ENCODE results near the gene NMNAT2.
"Not testable (repeated sequence)": the region's sequence is repeated elsewhere in the genome, so short reads cannot be mapped to it uniquely, and the experiment has no call there.

Gene NMNAT2

GRCh38 chr1:183417772-183418491 lies at the start of gene NMNAT2:
Gene NMNAT2 (minus strand): TSS chr1:183418380. CDS start chr1:183418267, 113 bp downstream.
- peak in 44 of 56 donors; percentile 2 to 85 (median 45) for DNase-seq

- DNase-seq = no peak
Observed at GRCh38 chr1:183467687-183468086, 49.5 kb upstream of the NMNAT2 start.

GRCh38 chr1:183466781-183467180 lies 48.6 kb upstream of the NMNAT2 start:
- DNase-seq = no peak

DNA sequence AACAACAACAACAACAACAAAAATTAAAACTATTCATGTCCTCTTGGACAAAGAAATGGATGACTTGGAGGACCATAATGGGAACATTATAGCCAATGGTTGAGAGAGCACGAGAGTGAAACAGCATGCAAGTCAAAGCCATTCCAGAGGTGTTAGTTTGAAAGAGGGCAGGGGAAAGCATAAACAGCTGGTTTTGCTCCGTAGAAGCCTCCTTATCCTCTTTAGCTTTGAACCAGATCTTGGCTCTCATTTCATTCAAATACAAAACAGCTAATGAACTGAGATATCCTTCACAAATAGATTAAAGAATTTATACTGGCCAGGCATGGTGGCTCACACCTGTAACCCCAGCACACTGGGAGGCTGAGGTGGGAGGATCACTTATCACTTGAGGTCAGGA lies 45.4 kb upstream of the NMNAT2 start:
- no peak for DNase-seq

DNA sequence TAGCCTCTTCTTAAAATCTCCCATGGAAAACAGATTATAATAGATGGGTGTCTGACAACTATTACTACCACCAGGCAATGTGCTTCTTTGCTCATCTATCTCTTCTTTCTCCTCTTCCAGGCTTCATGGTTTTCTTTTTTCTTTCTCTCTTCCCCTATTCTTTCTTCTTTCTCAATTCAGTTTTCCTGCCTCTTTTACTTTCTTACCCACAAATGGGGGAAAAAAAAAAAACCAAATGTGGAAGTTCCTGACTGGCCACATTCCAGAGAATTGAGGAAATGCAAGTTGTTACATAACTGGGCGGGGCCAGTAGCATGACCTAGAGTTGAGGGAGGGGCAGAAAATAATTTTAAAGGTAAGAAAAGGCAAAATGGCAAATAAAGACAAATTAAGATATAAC lies 43.2 kb upstream of the NMNAT2 start:
- no peak for DNase-seq

- DNase-seq = no peak
Observed at GRCh38 chr1:183460596-183460995, 42.4 kb upstream of the NMNAT2 start.

- DNase-seq = no peak
Observed at GRCh38 chr1:183457449-183457848, 39.3 kb upstream of the NMNAT2 start.

GRCh38 chr1:183456826-183457225 lies 38.6 kb upstream of the NMNAT2 start:
- no peak for DNase-seq

- no peak for DNase-seq
Observed at GRCh38 chr1:183454377-183454776, 36.2 kb upstream of the NMNAT2 start.

- DNase-seq = no peak
Observed at GRCh38 chr1:183450093-183450492, 31.9 kb upstream of the NMNAT2 start.

DNA sequence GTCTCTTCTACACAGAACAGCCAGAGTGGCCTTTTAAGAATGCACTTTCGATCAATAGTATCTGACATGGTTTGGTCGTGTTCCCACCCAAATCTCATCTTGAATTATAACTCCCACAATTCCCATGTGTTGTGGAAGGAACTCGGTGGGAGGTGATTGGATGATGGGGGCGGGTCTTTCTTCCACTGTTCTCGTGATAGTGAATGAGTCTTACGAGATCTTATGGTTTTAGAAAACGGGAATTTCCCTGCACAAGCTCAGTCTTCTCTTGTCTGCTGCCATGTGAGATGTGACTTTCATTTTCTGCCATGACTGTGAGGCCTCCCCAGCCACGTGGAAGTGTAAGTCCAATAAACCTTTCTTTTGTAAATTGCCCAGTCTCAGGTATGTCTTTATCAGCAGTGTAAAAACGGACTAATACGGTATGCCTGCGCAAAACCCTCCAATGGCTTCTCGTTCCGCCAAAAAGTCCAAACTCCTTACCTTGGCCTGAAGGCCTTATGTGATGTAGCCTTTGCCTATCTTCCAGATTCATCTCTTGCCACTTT lies 31.1 kb upstream of the NMNAT2 start:
- no peak for DNase-seq

DNA sequence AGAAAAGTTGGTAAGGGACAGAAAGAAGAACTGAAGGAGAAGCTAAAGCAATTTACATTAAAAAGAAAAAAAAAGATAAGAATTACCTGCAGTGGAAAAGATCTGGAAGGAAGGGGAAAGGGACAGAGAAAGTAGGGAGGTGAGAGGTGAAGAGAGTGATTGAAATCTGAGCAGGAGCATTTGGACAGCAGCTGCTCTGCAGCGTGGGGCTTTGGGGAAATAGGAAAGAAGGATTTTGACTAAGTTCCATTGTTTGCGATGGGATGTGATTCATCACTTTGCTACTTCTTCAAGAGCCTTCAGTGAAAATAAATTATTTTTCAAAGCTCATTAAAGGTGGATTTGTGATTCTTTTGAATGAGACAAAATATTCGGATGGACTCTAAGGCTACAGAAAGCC lies 26.1 kb upstream of the NMNAT2 start:
- no peak for DNase-seq

DNA sequence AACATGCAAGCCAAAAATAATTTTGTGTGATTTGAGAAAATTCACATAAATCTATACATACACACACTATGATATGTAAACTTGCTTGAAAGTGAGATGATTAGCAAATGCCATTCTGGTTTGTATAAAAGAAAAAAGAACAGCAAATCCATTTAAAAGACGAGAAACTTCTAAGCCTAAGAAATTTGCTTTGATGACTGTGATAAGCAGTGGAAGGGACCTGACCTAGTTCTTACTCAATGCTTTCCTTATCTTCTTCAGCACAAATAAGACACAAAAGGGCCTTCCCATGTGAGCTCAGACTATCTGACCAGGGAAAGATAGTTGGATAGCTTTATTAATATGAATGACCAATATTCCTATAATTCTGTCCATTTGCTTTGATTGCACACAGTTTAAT lies 25.3 kb upstream of the NMNAT2 start:
- no peak for DNase-seq

- DNase-seq = no peak
Observed at GRCh38 chr1:183443011-183443410, 24.8 kb upstream of the NMNAT2 start.

- no peak for DNase-seq
Observed at GRCh38 chr1:183438060-183438459, 19.9 kb upstream of the NMNAT2 start.

DNA sequence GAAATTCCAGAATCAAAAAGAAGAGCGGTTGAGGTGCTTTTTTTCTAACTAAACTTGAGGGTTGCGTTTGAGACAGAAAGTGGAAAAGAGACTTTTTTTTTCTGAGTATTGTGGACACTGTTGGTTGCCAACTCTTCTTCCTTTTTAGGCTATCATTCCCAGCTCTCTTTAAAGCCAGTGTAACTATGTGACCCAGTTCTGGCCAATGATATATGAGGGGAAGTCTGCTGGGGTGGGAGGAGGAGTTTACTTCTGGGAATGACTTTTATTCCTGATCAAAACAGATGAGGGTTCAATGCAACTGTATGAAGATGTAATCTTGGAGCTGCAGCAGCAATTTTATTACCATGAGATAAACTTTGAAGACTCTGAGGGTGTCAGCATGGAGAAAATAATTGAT lies 17.3 kb upstream of the NMNAT2 start:
- no peak for DNase-seq

GRCh38 chr1:183433703-183434102 lies 15.5 kb upstream of the NMNAT2 start:
- no peak for DNase-seq

- no peak for DNase-seq
Observed at GRCh38 chr1:183432548-183432875, 14.3 kb upstream of the NMNAT2 start.

GRCh38 chr1:183431840-183432547 lies 13.8 kb upstream of the NMNAT2 start:
- DNase-seq = no peak

DNA sequence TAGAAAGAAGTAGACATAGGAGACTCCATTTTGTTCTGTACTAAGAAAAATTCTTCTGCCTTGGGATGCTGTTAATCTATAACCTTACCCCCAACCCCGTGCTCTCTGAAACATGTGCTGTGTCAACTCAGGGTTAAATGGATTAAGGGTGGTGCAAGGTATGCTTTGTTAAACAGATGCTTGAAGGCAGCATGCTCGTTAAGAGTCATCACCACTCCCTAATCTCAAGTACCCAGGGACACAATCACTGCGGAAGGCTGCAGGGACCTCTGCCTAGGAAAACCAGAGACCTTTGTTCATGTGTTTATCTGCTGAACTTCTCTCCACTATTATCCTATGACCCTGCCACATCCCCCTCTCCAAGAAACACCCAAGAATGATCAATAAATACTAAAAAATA lies 9.4 kb upstream of the NMNAT2 start:
- DNase-seq = not testable (repeated sequence)

- no peak for DNase-seq
Observed at GRCh38 chr1:183424691-183425090, 6.5 kb upstream of the NMNAT2 start.

- DNase-seq = no peak
Observed at GRCh38 chr1:183423541-183423940, 5.4 kb upstream of the NMNAT2 start.

DNA sequence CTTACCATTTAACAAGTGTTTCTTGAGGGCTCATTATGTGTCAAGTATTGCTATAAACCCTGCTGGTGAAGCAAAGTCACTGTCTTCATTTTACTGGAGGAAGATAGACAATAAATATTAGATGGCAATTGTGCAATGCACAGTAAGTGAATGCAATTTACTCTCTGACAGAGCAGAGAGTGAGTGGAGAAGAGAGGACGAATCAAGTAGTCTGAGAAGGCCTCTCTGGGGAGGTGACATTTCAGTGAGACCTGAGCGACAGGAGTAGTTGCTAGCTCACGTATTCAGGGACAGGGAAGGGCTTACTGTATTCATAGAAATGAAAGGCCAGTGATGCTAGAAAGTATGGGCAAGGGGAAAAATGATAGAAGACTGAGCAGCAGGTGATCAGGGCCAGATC lies 1.2 kb upstream of the NMNAT2 start:
- no peak for DNase-seq

Data from nucleus accumbens (tissue), 56 donors.